Measurements from ENCODE around the gene PLCXD3. TPM values are rescaled to one million over a fixed set of nuclear protein-coding genes. Genes with fewer than 3 reads are reported as not detected.

Gene PLCXD3
- total RNA-seq = not detected in 2 replicates

GRCh38 chr5:41510176-41510831 lies at the start of gene PLCXD3:
Gene PLCXD3 (minus strand): TSS chr5:41510601. CDS start chr5:41510526, 75 bp downstream.
- Mint-ChIP-seq H3K27me3 (peaks cover 17% of the 10 kb centered on the region), H3K9me3 (no peaks in the 10 kb centered on the region), H3K27ac (no peak within 1 kb of the TSS), H3K4me3 (no peak within 1 kb of the TSS), H3K36me3 (ENCODE audit: low read depth) (no peaks in the 10 kb centered on the region), H3K4me1 (no peaks in the 10 kb centered on the region)
- intact Hi-C loops (cut with micrococcal nuclease) = no loop called here
- ATAC-seq (ENCODE audit: low read depth) (no peak), DNase-seq (no peak)
- no peak for TF ChIP-seq CTCF (IDR thresholded peaks at IDR 0.05)
- ChIA-PET POLR2A (no interaction called here), CTCF (no interaction called here)

DNA sequence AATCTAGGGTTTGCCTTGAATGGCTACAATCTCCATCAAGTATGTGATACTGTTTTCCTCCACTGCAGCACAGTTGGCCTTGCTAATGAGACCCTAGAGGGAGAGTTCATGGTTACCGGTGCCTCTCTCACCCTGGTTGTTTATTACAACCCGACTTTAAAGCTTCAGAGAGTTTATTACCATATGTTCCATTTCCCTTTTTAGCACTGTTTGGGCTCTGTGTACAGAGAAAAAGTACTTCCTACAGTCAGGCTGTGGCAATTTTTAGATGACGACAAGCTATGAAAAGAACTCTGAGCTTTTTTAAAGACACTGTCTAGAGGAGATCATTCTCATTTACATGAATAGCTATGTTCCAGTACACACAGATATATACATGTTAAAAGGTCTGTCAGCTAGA lies 48.8 kb upstream of the PLCXD3 start:
- CTCF ChIA-PET = no interaction called here
- TF ChIP-seq CTCF (IDR thresholded peaks at IDR 0.05) = no peak

DNA sequence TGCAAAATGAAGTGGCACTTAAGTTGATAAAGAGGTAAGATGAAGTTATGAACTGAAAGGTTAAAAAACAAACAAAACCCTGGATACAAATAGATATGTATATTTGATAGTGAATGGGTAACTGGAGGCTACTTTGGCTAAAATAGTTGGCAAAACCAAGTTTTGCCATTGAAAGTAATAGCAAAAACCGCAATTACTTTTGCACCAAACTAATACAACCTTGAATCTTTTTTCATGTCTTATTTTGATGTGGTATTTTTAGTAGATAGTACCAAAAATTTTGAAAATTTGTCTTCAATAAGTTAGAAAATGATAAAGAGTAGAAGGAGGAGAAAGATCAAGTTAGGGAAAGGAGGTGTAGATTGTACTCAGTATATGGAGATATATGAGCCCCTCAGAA lies 47.9 kb upstream of the PLCXD3 start:
- POLR2A ChIA-PET = no interaction called here

More for the DNA sequence above, 48.8 kb upstream of the PLCXD3 start:
- POLR2A ChIA-PET = no interaction called here
- no peaks in the 10 kb centered on the region for H3K27me3 Mint-ChIP-seq
- peaks cover 2% of the 10 kb centered on the region for H3K9me3 Mint-ChIP-seq
- intact Hi-C loops (cut with micrococcal nuclease) = no loop called here
- H3K27ac Mint-ChIP-seq = no peak overlapping the region
- ATAC-seq (ENCODE audit: low read depth) = no peak
- no peak for DNase-seq
- no peak overlapping the region for H3K4me3 Mint-ChIP-seq
- no peaks in the 10 kb centered on the region for H3K36me3 Mint-ChIP-seq (ENCODE audit: low read depth)
- H3K4me1 Mint-ChIP-seq = no peaks in the 10 kb centered on the region

DNA sequence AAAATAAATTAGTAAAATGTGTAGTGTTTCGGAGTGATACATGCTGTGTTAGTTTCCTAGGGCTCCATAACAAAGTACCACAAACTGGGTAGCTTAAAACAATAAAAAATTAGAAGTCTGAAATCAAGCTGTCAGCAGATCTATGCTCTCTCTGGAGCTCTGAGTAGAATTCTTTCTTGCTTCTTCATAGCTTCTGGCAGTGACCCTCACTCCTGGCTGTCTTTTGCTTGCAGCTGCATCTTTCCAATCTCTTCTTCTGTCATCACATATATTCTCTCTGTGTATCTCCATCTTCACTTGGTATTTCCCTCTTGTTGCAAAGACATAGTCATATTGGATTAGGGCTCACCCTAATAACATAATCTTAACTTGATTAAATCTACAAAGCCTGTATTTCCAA lies 37.6 kb upstream of the PLCXD3 start:
- DNase-seq = no peak
- ChIA-PET POLR2A (no interaction called here), CTCF (no interaction called here)
- Mint-ChIP-seq H3K4me3 (no peak overlapping the region), H3K9me3 (peaks cover 7% of the 10 kb centered on the region), H3K27ac (no peak overlapping the region), H3K36me3 (ENCODE audit: low read depth) (no peaks in the 10 kb centered on the region), H3K4me1 (no peaks in the 10 kb centered on the region), H3K27me3 (no peaks in the 10 kb centered on the region)
- intact Hi-C loops (cut with micrococcal nuclease) = no loop called here
- no peak for TF ChIP-seq CTCF (IDR thresholded peaks at IDR 0.05)
- no peak for ATAC-seq (ENCODE audit: low read depth)

More for the DNA sequence above, 47.9 kb upstream of the PLCXD3 start:
- H3K4me3 Mint-ChIP-seq = no peak overlapping the region
- intact Hi-C loops (cut with micrococcal nuclease) = no loop called here
- no peaks in the 10 kb centered on the region for H3K27me3 Mint-ChIP-seq
- H3K36me3 Mint-ChIP-seq (ENCODE audit: low read depth) = no peaks in the 10 kb centered on the region
- CTCF ChIA-PET = no interaction called here
- DNase-seq = no peak
- no peak for ATAC-seq (ENCODE audit: low read depth)
- peaks cover 2% of the 10 kb centered on the region for H3K9me3 Mint-ChIP-seq
- no peak overlapping the region for H3K27ac Mint-ChIP-seq
- H3K4me1 Mint-ChIP-seq = no peaks in the 10 kb centered on the region
- TF ChIP-seq CTCF (IDR thresholded peaks at IDR 0.05) = no peak

GRCh38 chr5:41542183-41542582 lies 31.8 kb upstream of the PLCXD3 start:
- no peak overlapping the region for H3K27ac Mint-ChIP-seq
- ChIA-PET POLR2A (no interaction called here), CTCF (no interaction called here)
- H3K4me3 Mint-ChIP-seq = no peak overlapping the region
- H3K9me3 Mint-ChIP-seq = peaks cover under 1% of the 10 kb centered on the region
- H3K36me3 Mint-ChIP-seq (ENCODE audit: low read depth) = no peaks in the 10 kb centered on the region
- H3K4me1 Mint-ChIP-seq = no peaks in the 10 kb centered on the region
- DNase-seq (no peak), ATAC-seq (ENCODE audit: low read depth) (no peak)
- no peaks in the 10 kb centered on the region for H3K27me3 Mint-ChIP-seq
- intact Hi-C loops (cut with micrococcal nuclease) = no loop called here
- no peak for TF ChIP-seq CTCF (IDR thresholded peaks at IDR 0.05)

Measured in activated B cell treated with CpG ODN at 0.5 μM for 24 hours (primary cell).